HL-60/S4 (cell line): ENCODE measurements around the gene ZNF581.

ENCODE experiments used
- in situ Hi-C: fragments of 300-500 bp; cut with MboI; formaldehyde crosslinking; loops from 2 replicates; pipeline ENCODE4 v1.14.3; 2022; ENCODE audit warnings: low sequenced_read_pairs

Gene ZNF581

DNA sequence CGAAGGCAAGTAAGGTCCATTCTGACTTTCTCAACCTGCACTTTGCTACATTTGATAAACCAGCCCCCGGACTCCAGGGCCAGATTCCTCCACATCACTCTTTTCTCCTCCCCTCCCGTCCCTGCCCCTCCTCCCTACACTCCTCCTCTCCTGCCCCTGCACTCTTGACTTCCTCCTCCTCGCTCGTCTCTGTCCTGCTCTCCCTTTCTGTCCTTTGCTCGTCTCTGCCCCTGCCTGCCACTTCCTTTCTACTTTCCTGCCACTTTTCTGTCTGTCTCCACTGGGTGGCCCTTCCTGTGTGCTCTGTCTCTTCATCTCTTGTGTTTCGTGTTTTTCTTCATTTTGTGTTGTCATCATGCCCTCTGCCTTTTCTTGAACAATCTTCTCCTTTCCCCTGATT, 18.4 kb downstream of the ZNF581 start:
- in situ Hi-C loops, result no loop called here

DNA sequence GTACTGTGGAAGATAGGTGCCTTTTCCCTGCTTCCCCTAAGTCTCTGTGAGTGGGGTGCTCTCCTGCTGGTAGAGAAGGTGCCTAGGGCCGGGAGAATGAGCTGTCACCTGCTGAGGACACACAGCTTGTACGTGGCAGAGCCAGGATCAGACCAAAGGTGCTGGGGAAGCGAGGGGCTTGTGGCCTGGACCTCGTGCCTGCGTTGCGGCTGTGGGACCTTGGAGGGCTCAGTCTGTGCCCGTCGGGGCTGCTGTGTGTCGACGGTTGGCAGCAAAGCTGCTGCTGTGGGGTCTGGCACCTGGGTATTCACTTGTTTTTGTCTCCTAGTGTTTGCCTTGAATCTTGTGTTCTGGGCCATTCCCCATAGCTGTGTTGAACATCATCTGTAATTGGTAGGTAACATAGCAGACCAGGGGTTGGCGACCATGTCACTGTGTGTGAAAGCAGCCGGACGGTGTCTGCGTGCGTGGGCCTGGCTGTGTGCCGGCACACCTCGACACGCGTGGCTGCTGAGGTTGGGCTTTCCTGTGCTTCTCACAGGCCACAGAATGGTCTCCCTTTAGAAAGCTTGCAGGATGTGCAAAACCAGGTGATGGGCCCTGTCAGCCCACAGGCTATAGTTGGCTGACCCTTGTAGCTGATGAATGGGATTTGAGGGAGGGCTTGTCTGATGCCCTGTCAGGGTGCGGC, 20.5 kb downstream of the ZNF581 start:
- in situ Hi-C loops, result no loop called here

DNA sequence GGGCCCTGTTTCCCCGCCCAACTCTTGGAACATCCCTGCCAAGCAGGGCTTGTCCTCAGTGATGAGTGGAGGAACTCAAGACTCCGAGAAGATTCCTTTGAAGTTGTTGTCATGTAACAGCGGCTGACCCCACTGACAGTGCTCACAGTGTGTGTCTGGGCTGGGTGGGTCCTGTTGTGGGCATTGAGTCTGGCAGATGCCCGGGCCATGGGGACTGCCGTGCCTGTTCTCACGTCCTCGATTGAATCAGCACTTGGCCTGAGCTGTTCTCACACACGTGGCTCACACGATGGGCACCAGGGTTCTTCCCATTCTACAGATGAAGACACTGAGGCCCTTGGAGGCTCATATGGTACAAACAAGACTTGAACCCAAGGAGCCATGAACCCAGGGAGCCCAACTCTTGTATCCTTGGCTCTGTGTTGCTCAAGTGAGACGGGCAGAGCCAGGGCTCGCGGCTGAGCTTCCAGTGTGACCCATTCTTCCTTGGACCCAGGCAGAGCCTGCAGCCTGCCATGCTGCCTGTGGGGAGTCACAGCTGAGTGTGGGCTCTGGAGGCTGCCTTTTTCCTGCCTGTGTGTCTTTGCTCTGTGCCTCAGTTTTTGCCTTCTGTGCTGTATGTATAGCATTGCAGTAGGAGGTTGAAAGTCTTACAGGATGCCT, 23.0 kb downstream of the ZNF581 start:
- in situ Hi-C loops, result no loop called here

DNA sequence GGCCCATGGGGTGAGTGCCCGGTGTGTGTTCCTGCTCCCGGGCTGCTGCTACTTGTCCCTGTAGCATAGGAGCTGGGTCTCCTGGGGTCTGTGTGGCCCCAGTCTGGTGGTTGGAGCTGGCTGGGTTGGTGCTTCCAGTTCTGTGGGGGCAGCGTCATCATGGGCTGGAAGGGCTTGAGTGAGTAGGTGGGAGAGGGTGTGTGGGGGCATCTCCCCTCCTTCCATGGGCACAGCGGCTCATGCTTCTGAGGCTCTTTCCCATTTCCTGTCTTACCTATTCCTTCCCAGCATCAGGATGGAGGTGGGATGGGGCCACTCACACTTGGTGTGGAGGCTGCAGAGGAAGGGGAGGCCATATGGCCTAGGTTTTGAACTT, 23.5 kb downstream of the ZNF581 start:
- in situ Hi-C loops, result no loop called here

DNA sequence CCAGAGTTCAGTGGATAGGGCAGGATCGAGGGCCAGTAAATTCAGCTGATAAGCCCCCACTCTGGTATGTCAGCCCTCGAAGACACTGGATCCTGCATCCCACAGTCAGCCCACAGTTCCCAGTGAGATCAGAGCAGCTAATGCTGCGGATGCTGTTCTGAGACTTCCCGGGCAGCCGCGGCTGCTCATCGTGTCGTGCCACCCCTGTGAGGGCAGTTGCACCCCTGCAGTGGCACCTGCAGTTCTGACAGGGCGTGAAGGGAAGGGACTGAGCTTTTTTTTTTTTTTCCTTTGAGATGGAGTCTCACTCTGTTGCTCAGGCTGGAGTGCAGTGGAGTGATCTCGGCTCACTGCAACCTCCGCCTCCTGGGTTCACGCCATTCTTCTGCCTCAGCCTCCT, 24.1 kb downstream of the ZNF581 start:
- in situ Hi-C loops, result no loop called here

DNA sequence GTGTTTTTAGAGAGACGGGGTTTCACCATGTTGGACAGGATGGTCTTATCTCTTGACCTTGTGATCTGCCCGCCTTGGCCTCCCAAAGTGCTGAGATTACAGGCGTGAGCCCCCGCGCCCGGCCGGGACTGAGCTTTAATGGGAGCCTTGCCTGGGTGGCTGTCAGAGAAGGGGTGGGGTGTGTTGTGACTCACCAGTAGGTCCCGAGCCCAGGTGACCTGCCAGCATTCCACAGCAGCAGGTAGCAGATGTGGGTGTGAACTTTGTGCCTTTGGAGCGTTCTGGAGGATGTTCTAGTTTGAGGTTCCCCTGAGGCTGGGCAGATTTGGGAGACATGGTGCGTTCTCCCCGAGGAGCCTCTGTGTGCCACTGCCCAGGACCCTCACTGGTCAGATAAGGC, 24.5 kb downstream of the ZNF581 start:
- in situ Hi-C loops, result no loop called here

DNA sequence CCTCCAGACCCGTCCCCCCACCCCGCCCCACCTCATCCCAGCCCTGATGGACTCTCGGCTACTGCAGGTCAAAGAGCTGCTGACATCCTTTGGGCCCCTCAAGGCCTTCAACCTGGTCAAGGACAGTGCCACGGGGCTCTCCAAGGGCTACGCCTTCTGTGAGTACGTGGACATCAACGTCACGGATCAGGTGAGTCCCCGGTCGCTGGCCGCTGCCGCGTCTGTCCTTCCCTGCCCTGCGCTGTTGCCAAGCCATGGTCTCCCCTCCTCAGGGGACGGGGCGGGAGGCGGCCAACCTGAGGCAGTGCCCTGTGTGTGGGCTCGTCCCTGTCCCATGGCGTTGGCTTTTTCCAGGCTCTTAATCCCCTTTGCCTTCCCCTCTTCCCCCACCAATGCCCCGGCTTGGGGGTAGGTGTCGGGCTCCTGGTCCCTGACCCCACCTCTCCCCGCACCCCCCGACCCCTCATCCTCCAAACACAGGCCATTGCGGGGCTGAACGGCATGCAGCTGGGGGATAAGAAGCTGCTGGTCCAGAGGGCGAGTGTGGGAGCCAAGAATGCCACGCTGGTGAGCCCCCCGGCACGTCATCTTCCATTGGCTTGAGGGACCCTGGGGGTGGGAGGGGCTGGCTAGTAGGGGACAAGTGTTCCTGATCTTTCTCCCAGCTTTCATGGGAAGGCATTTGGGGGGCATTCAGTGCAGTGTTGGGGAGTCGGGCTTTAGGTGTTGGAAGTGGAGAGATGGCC, 25.3 kb downstream of the ZNF581 start:
- in situ Hi-C loops, result no loop called here

DNA sequence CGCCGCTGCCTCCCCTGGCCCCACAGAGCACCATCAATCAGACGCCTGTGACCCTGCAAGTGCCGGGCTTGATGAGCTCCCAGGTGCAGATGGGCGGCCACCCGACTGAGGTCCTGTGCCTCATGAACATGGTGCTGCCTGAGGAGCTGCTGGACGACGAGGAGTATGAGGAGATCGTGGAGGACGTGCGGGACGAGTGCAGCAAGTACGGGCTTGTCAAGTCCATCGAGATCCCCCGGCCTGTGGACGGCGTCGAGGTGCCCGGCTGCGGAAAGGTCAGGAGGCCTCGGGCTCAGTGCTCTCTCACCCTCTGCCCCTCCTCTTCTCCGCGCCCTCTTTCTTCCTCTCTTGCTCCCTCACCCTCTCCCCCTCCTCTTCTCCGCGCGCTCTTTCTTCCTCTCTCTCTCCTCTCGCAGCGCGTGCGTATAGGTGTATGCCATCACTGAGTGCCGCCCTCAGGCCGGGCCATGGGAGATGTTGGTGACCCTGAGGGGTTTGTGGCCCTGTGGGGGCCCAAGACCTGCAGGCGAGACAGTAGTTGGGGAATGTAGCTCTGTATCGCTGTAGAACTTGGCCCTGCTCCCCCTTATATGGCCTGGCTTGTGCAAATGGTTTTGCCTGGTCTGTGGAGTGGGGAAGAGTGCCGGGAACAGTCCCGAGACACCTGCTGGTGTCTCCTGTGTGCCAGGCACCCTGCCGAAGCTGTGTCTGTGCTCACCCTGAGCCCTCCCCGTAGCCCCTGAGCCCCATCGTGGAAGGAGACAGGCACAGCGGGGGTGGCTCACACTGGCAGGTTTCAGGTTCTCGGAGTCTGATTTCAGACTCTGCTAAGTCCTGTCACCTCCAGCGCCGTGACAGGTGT, 26.2 kb downstream of the ZNF581 start:
- in situ Hi-C loops, result no loop called here

DNA sequence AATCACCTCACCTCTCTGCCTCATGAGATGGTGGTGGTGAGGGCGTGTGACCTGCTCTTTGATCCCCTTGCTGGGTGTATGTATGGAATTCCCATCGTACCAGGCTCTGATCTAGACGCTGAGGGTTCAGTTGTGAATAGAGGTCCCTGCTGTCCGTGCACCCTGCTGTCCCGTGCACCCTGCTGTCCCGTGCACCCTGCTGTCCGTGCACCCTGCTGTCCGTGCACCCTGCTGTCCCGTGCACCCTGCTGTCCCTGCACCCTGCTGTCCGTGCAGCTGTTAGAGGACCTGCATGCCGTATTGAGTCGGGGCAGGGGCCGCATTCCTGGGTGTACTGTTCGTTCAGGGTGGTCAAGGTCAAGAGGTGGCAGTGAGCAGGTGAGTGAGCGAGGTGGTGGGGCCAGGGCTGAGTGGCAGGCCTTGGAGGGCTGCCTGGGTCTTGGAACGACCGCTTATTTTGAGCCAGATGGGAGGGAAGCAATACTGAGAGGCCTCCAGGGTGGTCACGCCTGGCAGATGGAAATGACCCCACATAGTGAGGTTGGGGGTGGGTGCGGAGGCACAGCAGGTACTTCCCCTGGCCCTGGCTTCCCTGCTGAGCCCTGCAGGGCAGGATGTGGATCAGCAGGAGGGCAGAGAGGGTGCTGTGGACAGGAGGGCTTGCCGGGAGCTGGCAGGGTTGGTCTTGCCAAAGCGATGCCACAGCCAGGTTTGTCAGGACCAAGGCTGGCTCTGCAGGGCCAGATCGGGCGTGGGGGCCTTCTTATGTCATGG, 27.0 kb downstream of the ZNF581 start:
- in situ Hi-C loops, result no loop called here

DNA sequence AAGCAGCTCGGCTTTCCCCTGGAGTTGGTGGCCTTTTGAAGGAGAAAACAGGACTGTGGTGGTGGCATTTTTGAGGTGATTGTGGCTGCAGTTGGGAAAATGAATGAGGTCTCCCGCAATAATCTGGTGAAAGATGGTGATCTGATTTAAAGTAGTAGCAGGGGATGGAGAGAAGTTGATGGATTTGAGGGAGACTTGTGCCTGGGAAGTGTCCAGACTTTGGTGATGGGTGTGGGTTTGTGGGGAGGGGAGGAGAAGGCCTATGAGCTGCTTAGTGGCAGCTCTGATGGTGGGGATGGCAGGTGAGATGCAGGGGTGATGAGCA, 27.6 kb downstream of the ZNF581 start:
- in situ Hi-C loops, result no loop called here

DNA sequence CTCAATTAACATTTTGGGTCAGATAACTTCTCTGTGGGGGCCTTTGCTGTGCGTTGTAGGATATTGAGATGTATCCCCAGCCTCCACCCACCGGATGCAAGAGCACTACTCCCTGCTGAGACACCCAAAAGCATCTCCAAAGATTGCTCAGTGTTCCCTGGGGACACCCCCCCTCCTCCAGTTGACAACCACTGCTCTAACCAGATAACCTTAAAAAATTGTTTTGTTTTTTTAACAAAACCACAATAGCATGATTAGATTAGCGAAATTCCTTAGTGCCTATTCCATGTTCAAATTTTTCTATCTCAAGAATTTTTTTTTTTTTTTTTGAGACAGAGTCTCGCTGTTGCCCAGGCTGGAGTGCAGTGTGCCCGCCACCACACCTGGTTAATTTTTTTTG, 29.0 kb downstream of the ZNF581 start:
- in situ Hi-C loops, result no loop called here

DNA sequence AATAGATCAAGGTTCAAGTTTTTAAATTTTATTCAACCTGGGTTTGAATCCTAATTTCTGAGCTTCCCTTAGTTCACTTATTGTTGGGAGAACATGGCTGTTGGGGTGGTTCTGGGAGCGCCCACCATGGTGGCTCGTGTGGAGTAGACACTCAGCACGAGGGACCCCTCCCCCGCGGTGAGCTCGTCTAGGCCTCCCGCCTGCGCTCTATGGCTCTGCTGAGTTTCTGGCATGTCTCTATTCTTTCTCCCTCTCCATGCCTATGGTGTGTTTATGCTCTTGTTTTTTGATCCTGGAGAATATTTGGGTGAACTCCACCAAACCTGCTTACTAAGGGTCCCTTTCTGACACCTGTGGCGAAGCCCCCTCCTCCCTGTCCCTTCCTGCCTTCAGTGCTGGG, 30.0 kb downstream of the ZNF581 start:
- in situ Hi-C loops, result no loop called here

DNA sequence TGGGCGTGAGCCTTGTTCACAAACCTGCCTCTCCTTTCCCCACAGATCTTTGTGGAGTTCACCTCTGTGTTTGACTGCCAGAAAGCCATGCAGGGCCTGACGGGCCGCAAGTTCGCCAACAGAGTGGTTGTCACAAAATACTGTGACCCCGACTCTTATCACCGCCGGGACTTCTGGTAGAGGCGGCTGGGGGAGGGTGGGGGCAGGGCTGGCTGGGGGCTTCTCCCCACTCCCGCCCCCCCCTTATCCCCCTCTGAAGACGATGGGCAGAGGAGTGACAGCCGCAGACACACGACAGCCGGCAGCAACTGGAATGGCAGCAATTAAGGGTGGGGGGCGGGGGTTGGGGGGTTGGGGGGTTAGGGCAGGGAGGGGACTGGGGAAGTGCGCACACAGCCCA, 30.4 kb downstream of the ZNF581 start:
- in situ Hi-C loops, result no loop called here

DNA sequence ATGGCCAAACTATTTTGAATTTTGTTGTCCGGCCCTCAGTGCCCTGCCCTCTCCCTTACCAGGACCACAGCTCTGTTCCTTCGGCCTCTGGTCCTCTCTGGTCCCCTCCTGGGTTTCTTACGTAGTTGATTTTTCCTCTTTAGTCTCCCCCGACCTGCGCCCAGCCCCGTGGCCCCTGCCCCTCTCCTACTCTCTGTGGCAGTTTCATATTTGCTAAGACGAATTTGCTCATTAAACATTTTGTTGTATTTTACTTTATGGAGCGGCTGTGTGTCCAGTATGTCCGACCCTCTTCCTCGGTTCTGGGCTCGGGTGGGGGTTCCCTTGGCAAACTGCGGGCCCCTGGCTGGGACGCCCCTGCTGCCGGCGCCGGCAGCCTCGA, 31.0 kb downstream of the ZNF581 start:
- in situ Hi-C loops, result no loop called here

DNA sequence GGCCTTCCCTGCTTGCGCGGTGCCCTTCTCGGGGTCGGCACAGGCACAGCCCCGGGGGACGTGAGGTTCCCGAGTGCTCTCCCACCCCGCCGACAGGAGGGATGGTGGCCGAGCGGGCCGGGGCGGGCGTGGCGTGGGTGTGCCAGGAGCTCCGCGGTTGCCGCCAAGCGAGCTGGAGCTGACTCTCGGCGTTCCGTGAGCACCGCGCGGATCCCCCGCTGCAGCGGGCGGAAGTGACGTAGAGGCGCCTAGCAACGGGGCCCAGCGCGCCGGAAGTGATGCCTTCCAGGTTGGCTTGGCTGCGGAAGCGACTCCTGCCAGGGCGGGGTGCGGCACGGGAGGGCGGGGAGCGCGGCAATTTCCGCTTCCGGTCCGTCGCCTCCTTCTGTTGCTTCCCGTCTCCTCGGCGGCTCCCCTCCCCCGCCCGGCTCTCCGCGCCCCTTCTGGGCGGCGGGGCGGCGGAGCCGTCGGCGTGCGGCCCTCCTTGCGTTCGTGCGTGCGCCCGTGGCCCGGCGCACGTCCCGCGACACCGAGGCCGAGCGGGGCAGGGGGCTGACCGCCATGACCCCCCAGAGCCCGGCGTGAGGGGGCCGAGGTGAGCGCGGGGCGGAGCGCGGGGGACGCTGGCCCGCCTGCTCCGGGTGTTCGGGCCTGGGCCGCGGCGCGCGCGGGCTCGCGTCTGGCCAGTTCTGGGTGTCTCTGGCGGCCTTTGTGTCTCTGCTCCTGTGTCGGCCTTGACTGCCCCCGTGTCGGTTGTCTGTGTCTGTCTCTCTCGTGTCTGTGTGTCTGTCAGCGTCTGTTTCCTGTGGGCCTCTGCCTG, 31.6 kb downstream of the ZNF581 start, which contains the start of gene EPN1:
TSS of gene EPN1 (plus strand) at position 386 of the 820 bp plus-strand sequence. CDS start 3,402 bp downstream, outside the sequence.
- in situ Hi-C loops, result no loop called here

DNA sequence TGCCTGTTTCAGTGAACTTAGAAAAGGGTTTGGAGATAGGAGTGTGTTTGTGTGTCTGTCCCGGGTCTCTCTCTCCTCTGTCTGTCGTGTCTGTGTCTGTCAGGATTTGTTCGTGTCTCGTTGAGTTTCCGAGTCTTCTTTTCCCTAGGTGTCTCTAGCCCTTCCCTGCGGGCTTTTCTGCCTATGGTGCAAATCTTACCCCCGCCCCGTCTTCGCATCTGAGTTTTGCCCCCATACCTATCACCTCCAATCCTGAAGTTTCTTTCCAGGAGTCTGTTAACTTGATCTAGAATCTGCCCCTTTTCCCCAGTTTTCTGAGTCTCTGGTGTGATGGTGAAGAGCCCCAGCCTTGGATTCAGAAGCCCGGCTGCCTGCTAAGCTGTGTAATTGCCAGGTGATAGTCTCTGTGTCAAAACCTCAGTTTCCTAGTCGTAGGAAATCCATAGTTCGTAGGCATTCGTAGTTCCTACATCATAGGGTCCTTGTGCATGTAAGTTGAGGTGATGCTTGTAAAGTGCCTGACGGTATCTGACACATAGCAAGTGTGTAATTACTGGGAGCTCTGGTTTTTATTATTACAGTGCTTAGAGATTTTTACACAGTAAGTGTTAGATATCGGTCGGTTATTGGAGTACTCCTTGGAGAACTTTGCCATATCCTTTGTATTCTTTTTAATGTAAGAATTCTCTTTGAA, 32.4 kb downstream of the ZNF581 start:
- in situ Hi-C loops, result no loop called here

DNA sequence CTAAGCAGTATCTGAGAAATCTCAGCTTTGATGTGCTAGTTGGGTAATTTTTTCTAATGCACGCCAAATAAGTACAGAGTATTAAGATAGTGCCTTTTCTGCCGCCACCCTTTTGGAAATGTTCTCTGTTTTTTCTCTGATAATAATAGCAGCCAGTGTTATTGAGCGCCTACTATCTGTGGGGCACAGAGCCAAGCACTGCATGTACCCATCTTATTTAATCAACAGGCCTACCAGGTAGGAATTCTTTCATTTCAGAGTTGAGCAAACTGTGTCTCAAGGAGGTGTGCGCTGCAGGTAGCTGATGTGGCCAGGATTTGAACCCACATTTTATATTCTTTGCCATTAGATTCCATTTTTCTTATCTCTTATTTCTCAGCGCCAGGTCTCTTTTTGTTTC, 32.9 kb downstream of the ZNF581 start:
- in situ Hi-C loops, result no loop called here

DNA sequence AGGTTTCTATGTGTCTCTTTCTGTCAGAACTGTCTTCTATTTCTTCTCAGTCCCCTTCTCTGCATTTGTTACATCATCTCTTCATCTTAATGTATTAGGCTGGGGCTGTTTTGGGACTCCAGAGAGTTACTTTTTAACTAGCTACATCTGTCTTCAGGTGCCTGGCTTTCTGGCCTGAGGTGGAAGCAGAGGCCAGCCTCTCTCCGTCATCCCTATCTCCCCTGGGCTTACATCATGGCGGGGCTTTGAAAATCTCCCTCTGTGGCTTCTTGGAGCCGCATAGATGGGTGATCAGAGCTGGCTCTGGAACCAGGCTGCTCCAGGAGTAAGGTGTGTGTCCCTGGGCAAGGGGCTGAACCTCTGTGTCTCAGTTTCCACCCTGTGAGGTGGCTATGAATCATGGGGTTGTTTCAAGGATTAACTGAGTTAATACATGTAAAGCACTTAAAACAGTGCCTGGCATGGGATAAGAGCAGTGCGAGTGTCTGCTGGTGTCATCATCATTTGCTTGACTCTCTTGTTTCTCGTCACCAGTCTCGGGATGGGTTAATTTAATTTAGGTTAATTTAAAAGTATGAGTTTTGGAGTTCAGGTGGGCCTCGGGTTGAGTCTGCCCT, 33.5 kb downstream of the ZNF581 start:
- in situ Hi-C loops, result no loop called here

DNA sequence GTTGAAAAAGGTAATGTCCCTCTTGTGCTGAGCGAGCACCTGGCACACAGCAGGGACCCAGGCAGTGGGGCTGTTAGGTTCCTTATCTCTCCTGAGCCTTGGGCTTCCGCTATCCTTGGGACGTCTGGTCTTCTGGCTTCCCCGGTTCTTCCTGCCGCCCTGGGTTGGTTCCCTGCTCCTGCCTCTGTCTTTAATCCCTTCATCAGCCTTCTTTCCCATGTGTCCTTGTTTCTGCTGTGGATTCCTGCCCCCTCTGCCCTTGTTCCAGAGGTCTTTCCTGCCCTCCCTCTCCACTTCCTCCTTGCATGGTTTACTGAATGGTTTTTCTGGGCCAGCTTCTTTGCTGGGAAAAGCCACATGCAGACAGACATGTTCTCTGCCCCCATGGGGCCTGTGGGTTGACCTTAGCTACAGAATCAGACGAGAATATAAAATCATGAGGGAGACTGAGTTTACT, 34.2 kb downstream of the ZNF581 start:
- in situ Hi-C loops, result no loop called here
